A673 (cell line): Measurements from ENCODE around the gene FCRL6.

Experiments
- CTCF ChIP-seq: fragments of 300-800, 200-600 bp; sonication (generic); conservative IDR thresholded peaks from 2 replicates; pipeline ENCODE4 v1.5.1; 2017; ENCODE audit warnings: low read depth, mild to moderate bottlenecking, antibody characterized with exemption, low read length, moderate library complexity, mixed read lengths
- EZH2 ChIP-seq: fragments of 200-600 bp; sonication (generic); IDR thresholded peaks from 2 replicates; pipeline ENCODE4 v1.6.1; 2017; ENCODE audit warnings: borderline replicate concordance, low read depth, mild to moderate bottlenecking, mixed read lengths, antibody characterized with exemption, low read length; ENCODE audit not compliant: poor library complexity, severe bottlenecking

- TF ChIP-seq CTCF (no peak), EZH2 (no peak)
Observed at GRCh38 chr1:159753386-159753785, 48.8 kb upstream of the FCRL6 start.
